Activated T-helper 2 cell treated with anti-CD3 and anti-CD28 coated beads, Interferon-gamma antibody, Interleukin-2, Interleukin-4, amounts not matched to agents 10 μg/mL and 5 μg/mL and 100 μg/mL, durations not matched to agents 14 hours and 24 hours and 36 hours (primary cell): ENCODE data around the gene KCNS1. TPM values are rescaled to one million over a fixed set of nuclear protein-coding genes. Genes with fewer than 3 reads are reported as not detected.
"Not testable (repeated sequence)": the region's sequence is repeated elsewhere in the genome, so short reads cannot be mapped to it uniquely, and the experiment has no call there.

Source experiments
- DNase-seq: peaks from one replicate; pipeline ENCODE4 v3.0.0; 2021; ENCODE audit warnings: low spot score
- H3K27ac Mint-ChIP-seq: one replicate; pipeline ENCODE4 v1.8.0; 2021; ENCODE audit warnings: mixed read lengths
- H3K27me3 Mint-ChIP-seq: one replicate; pipeline ENCODE4 v1.8.0; 2021; ENCODE audit warnings: low read depth, mixed read lengths
- H3K36me3 Mint-ChIP-seq: one replicate; pipeline ENCODE4 v1.8.0; 2021; ENCODE audit warnings: low read depth, mixed read lengths
- H3K4me1 Mint-ChIP-seq: one replicate; pipeline ENCODE4 v1.8.0; 2021; ENCODE audit warnings: low read depth, mixed read lengths
- H3K4me3 Mint-ChIP-seq: one replicate; pipeline ENCODE4 v1.8.0; 2021; ENCODE audit warnings: low read depth, mild to moderate bottlenecking, moderate library complexity, mixed read lengths
- H3K9me3 Mint-ChIP-seq: one replicate; pipeline ENCODE4 v1.8.0; 2021; ENCODE audit warnings: mixed read lengths
- intact Hi-C: fragments of 100-400 bp; cut with micrococcal nuclease; formaldehyde crosslinking; loops from one replicate; pipeline ENCODE4 v1.15.1; 2023
- total RNA-seq: library from RNA; stranded (reverse); gene quantifications from 2 replicates; pipeline ENCODE4 v1.2.3, GENCODE V29; 2022

KCNS1 gene
- total RNA-seq, 1 donor from 2014 or later: 0.21 TPM

DNA sequence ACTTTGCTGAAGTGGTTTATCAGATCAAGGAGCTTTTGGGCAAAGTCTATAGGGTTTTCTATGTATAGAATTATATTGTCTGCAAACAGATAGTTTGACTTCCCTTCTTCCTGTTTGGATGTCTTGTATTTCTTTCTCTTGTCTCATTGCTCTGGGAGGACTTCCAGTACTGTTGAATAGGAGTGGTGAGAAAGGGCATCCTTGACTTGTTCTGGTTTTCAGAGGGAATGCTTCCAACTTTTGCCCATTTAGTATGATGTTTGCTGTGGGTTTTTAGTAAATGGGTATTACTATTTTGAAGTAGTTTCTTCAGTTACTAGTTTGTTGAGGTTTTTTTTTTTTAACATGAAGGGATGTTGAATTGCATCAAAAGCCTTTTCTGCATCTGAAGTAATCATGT is 36.1 kb downstream of the KCNS1 start:
- H3K9me3 Mint-ChIP-seq: no peaks in the 10 kb centered on the region
- H3K27ac Mint-ChIP-seq: no peak overlapping the region
- no peak for DNase-seq
- H3K4me3 Mint-ChIP-seq: no peak overlapping the region
- H3K36me3 Mint-ChIP-seq: peaks cover 79% of the 10 kb centered on the region
- H3K4me1 Mint-ChIP-seq: peaks cover 24% of the 10 kb centered on the region
- H3K27me3 Mint-ChIP-seq: no peaks in the 10 kb centered on the region
- intact Hi-C loops: no loop called here

DNA sequence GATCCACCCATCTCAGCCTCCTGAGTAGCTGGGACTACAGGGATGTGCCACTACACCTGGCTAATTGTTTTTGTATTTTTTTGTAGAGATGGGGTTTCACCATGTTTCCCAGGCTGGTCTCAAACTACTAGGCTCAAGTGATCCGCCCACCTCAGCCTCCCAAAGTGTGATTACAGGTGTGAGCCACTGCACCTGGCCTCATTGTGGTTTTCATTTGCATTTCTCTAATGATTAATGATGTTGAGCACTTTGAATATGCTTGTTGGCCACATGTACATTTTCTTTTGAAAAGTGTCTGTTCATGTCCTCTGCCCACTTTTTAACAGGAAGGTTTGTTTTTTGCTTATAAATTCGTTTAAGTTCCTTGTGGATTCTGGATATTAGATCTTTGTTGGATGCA is 37.8 kb downstream of the KCNS1 start:
- H3K4me3 Mint-ChIP-seq, H3K27me3 Mint-ChIP-seq, H3K27ac Mint-ChIP-seq, DNase-seq, intact Hi-C loops, H3K9me3 Mint-ChIP-seq: not testable (repeated sequence)
- H3K36me3 Mint-ChIP-seq: peaks cover 80% of the 10 kb centered on the region
- H3K4me1 Mint-ChIP-seq: peaks cover 38% of the 10 kb centered on the region

DNA sequence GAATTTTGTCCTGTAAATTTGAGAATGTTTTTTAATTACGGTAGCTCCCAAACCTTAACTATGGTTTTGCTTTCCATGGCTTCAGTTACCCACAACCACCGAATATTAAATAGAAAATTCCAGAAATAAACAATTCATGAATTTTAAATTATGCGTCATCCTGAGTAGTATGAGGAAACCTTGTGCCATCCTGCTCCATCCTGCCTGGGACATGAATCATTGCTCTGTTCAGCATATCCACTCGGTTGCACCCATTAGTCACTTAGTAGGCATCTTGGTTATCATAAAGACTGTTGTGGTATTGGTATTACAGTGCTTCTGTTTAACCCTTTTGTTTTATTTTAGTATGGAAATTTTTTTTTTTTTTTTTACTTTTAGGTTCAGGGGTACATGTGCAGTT is 39.7 kb downstream of the KCNS1 start:
- peaks cover 75% of the 10 kb centered on the region for H3K36me3 Mint-ChIP-seq
- no peak overlapping the region for H3K4me3 Mint-ChIP-seq
- no peak overlapping the region for H3K27ac Mint-ChIP-seq
- H3K27me3 Mint-ChIP-seq: no peaks in the 10 kb centered on the region
- no peaks in the 10 kb centered on the region for H3K9me3 Mint-ChIP-seq
- peaks cover 39% of the 10 kb centered on the region for H3K4me1 Mint-ChIP-seq
- intact Hi-C loops: no loop called here
- DNase-seq: no peak

DNA sequence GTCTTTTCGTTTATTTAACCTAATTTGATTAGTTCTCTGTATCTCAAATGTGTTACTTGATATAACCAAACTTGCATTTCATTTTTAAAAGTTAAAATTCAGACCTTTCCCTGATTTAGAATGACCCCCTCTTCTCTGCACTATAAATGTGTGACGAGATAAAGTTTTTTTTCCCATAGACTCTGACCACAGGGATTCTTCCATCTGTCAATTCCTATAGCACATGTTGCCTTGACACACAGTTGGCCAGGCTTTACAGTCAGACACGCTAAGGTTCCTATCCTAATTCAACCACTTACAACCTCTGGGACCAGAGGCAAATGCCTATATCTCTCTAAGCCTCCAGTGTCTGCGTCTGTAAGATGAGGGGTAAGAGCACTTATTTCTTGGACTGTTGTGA is 40.6 kb downstream of the KCNS1 start:
- no peak overlapping the region for H3K27ac Mint-ChIP-seq
- peaks cover 78% of the 10 kb centered on the region for H3K36me3 Mint-ChIP-seq
- no peaks in the 10 kb centered on the region for H3K9me3 Mint-ChIP-seq
- no peak for DNase-seq
- H3K4me3 Mint-ChIP-seq: no peak overlapping the region
- intact Hi-C loops: no loop called here
- peaks cover 40% of the 10 kb centered on the region for H3K4me1 Mint-ChIP-seq
- no peaks in the 10 kb centered on the region for H3K27me3 Mint-ChIP-seq

DNA sequence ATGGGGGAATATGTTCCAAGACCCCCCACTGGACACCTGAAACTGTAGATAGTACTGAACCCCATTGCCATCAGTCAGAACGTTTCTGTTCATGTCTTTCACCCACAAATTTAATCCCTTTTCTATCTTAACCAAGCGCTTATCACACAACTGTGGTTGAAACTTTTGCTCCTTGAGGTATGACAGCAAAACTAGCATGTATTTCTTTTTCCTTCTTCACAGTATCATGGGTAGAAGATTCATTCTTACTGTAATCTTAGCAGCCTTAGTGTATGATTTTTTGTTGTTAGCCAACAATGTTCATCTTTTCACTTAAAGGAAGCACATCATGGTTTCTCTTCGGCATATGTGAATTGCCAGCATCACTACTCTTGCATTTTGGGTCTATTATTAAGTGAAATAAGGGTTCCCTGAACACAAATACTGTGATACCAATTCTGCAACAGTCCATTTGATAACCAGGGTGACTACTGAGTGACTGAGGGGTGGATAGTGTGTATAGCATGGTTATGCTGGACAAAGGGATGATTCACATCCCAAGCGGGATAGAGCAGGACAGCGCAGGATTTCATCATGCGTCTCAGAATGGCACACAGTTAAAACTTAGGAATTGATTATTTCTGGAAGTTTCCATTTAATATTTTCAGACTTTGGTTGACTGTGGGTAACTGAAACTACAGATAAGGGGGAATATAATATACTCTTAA is 41.8 kb downstream of the KCNS1 start:
- Mint-ChIP-seq H3K4me1 (peaks cover 35% of the 10 kb centered on the region), H3K9me3 (no peaks in the 10 kb centered on the region), H3K27me3 (no peaks in the 10 kb centered on the region), H3K27ac (peak overlapping the region; percentile 73), H3K4me3 (no peak overlapping the region), H3K36me3 (peaks cover 76% of the 10 kb centered on the region)
- intact Hi-C loops: no loop called here
- no peak for DNase-seq

DNA sequence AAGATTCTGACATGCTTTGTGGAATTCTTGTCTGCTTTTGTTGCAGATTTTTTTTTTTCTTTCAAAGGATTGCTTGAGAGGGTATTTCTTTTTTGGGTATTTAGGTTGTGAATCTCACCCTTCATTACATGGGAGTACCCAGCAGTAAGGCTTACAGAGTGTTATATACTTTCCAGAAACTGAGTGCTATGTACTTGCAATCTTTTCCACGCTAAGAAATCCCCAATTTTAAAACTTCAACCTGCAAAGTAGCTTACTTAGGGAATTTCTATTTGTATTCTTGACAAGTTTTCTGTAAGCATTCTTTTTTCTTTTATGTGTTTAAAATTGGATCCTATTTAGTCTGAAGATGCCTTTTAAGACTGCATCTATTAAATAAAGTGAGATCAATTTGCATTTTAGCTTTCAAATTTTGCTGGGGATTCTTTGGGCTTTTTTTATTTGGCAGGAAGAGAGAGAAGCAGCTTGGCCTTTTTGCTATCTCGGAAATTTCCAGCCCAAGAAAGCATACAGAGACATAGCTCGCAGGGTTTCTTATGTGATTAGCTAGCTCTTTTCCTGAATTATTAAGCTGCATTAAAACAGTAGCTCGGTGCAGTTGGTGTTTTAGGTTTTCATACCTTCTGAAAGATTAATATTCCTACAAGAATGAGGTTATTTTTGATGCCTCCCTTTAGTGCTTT is 42.6 kb downstream of the KCNS1 start:
- intact Hi-C loops: no loop called here
- Mint-ChIP-seq H3K4me3 (no peak overlapping the region), H3K9me3 (no peaks in the 10 kb centered on the region), H3K27me3 (no peaks in the 10 kb centered on the region), H3K27ac (no peak overlapping the region), H3K4me1 (peaks cover 38% of the 10 kb centered on the region), H3K36me3 (peaks cover 78% of the 10 kb centered on the region)
- DNase-seq: no peak

DNA sequence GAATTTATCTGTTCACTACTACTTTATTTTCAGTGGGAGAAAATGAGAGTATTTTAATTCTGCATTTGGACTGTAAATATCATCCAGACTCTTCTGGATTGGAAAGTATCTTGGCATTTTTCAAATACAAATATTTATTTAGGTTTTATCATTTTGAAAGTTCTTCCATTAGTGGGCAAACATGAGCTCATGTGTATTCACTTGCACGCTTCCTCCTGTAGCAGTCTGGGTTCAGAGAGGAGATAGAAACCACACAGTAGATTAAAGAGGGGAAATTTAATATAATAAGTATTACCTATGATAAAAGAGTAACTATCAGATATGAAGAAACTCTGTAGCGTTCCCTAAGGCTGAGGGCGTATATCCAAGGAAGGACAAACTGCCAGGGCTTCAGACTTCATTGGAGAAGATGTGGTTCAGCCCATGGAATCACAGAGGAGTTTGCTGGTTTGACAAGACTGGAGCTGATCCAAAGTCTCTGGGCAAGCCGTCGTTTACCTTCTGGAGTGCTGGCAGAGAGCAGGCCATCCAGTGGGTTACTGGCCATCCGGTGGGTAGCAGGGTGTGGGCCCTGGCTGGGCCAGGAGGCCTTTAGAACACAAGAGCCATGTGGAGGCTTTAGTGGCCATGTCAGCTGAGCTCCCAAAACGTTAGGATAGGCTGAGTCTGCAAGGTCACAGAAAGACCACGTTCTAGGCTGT is 44.3 kb downstream of the KCNS1 start:
- intact Hi-C loops: no loop called here
- no peak overlapping the region for H3K4me3 Mint-ChIP-seq
- H3K4me1 Mint-ChIP-seq: peaks cover 54% of the 10 kb centered on the region
- no peak for DNase-seq
- H3K27me3 Mint-ChIP-seq: no peaks in the 10 kb centered on the region
- peaks cover 84% of the 10 kb centered on the region for H3K36me3 Mint-ChIP-seq
- no peak overlapping the region for H3K27ac Mint-ChIP-seq
- H3K9me3 Mint-ChIP-seq: no peaks in the 10 kb centered on the region

DNA sequence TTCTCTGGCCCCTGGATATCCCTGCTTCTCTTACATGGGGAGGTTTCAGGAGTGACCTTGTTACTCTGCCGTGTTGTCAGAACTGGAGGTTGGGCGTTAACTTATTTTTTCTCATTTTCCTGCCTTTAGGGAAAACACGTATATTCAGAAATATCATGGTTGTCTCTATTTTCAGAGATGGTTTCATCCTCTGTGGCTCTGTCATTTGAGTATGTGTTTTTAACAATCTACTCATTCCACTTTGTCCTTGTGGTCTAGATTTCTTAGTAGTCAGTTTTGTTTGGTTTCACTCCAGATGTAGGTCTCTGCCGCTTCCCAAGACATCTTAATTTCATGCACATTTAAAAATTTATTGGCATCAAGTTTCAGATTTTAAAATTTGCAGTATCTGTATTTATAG is 45.9 kb downstream of the KCNS1 start:
- intact Hi-C loops: no loop called here
- peaks cover 76% of the 10 kb centered on the region for H3K36me3 Mint-ChIP-seq
- H3K4me3 Mint-ChIP-seq: no peak overlapping the region
- H3K4me1 Mint-ChIP-seq: peaks cover 57% of the 10 kb centered on the region
- peak overlapping the region; percentile 33 for H3K27ac Mint-ChIP-seq
- DNase-seq: no peak
- H3K27me3 Mint-ChIP-seq: no peaks in the 10 kb centered on the region
- H3K9me3 Mint-ChIP-seq: no peaks in the 10 kb centered on the region

DNA sequence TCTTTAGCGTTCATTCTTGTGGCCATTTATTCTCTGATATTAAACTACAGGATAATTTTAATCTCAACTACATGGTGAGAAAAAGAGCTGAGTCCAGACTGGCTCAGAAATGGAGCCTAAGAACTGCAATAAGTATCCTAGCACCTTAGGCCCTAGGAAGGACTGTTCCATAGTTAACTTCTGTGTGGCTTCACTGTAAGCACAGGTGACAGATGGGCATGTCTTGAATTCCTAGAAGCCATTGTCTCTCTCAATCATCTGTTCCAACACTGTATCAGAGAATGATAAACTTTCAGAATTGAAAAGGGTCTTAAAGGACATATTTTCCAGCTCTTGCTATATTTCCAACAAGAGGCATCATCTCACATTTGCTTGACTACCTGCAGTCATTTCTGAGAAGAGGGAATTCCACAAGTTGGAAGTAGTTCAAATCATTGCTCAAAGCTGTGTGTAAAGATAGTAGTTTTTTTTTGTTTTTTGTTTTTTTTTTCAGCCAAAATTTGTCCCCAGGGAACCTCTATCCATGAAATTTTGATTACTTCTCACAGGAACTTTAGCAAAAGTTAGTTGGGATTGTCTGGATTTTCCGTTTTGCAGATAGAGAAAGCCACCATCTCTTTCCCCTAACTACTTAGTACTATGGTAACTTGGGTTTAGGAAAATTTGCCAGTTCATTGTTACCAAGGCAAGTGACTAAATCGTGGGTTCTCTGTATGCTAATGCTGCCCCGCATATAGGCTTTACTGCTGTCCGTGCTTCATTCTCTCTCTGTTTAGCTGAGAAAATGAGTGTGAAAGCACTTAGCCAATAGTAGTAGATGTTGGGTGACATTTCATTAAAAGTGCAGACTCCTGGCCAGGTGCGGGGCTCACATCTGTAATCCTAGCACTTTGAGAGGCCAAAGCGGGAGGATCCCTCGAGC is 47.2 kb downstream of the KCNS1 start:
- Mint-ChIP-seq H3K4me1 (peaks cover 62% of the 10 kb centered on the region), H3K27ac (peak overlapping the region; percentile 73), H3K9me3 (no peaks in the 10 kb centered on the region), H3K27me3 (no peaks in the 10 kb centered on the region), H3K36me3 (peaks cover 77% of the 10 kb centered on the region), H3K4me3 (no peak overlapping the region)
- DNase-seq: no peak
- intact Hi-C loops: loop anchor here (5.0 kb wide), 1 partner anchor 86 kb away; the partner anchor contains the start of gene STK4

DNA sequence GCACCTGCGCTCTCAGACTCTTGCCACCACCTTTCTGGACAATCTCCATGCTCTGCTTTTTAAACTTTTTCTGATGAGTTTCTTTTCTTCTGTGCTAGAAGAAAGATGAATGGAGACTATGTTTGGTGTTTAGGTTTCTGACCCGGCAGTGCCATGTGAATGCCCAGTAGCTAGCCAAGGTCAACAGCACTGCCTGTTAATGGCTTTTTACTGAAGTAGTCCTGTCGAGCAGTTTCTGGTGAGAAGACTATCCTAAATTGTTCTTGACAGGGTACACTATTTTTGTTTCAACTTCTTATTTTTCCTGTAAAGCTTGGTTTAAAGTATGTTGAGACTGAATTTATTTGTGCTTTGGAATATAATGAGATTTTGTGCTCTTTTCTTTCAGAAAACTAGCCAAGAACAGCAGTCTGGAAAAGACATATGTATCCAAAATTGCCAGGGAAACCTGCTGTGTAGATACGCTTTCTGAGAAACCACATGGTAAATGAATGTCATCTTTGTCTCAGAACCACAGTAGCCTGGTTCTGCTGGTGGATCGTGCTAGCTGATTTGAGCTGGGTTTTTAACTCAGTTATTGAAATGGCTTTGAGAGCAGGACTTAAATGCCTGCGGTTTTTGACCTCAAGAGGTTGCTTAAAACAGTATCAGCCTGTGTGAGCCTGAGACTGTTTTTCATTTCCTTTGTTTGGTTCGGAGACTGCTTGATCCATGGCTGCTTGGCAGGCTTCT is 48.1 kb downstream of the KCNS1 start:
- no peak for DNase-seq
- Mint-ChIP-seq H3K4me1 (peaks cover 56% of the 10 kb centered on the region), H3K4me3 (no peak overlapping the region), H3K9me3 (no peaks in the 10 kb centered on the region), H3K27ac (peak overlapping the region; percentile 73), H3K36me3 (peaks cover 76% of the 10 kb centered on the region), H3K27me3 (no peaks in the 10 kb centered on the region)
- intact Hi-C loops: loop anchor here (5.0 kb wide), 1 partner anchor 86 kb away; the partner anchor contains the start of gene STK4

DNA sequence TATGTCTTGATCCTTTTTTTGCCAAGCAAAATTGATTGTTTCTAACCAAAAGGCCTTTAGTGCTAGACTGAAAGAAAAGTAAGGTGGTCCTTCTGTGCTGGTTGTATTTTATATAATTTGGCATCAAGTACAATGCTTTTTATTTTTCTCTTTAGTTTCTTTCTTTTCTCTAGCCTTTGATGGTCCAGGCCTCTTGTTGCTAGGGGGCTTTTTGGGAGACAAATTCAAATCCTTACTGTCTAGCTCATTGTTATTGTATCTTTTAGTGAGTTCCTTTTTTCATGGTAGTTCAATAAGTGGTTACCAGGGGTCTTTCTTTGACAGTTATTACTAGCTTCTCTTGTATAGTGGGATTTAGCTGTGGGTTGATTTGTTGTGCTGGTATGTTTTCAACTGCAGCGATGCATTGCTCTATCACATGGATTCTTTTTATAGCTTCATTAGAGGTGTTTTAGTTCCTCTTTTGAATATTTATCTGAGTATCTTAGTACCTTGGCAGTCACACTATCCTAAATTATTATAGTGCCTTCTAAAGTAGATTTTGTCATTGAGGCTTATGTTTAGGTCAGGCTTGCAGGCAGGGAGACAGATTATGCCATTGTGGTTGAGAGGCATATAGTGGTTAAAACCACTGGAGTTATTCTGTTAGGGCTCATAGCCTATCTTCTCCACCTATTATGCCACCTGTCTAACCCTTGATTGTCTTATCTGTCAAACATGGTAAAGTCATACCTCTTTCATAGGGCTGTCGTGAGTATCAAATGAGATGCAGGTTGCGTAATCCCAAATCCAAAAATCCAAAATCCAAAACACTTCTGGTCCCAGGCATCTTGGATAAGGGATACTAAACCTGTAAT is 49.5 kb downstream of the KCNS1 start:
- Mint-ChIP-seq H3K27me3 (no peaks in the 10 kb centered on the region), H3K9me3 (no peaks in the 10 kb centered on the region), H3K27ac (peak overlapping the region; percentile 0), H3K4me3 (no peak overlapping the region), H3K4me1 (peaks cover 58% of the 10 kb centered on the region), H3K36me3 (peaks cover 76% of the 10 kb centered on the region)
- intact Hi-C loops: loop anchor here (5.0 kb wide), 1 partner anchor 84 kb away; the partner anchor contains the start of gene STK4
- DNase-seq: no peak
